Suppressor macrophage treated with lipopolysaccharide for 4 hours (primary cell): ENCODE data around the gene SZRD1.

Experiments
- DNase-seq: peaks from one replicate; pipeline ENCODE4 v3.0.0-alpha.2; 2020

Gene SZRD1

GRCh38 chr1:16367968-16368890, 1.2 kb downstream of the SZRD1 start:
- peak; percentile 34 for DNase-seq

GRCh38 chr1:16369821-16370220, 2.8 kb downstream of the SZRD1 start:
- DNase-seq, result no peak

- peak; percentile 80 for DNase-seq
These were observed 4.7 kb downstream of the SZRD1 start for GRCh38 chr1:16371725-16372124.

GRCh38 chr1:16372535-16373285, 5.7 kb downstream of the SZRD1 start:
- no peak for DNase-seq

- no peak for DNase-seq
These were observed 7.2 kb downstream of the SZRD1 start for GRCh38 chr1:16374266-16374665.

GRCh38 chr1:16375521-16376340, 8.7 kb downstream of the SZRD1 start:
- DNase-seq, result no peak

GRCh38 chr1:16376971-16377370, 9.9 kb downstream of the SZRD1 start:
- no peak for DNase-seq

- DNase-seq, result no peak
These were observed 11.4 kb downstream of the SZRD1 start for GRCh38 chr1:16378443-16378842.

GRCh38 chr1:16380868-16381267, 13.8 kb downstream of the SZRD1 start:
- no peak for DNase-seq

- DNase-seq, result no peak
These were observed 16.8 kb downstream of the SZRD1 start for GRCh38 chr1:16383888-16384287.

GRCh38 chr1:16385659-16386453, 18.8 kb downstream of the SZRD1 start:
- no peak for DNase-seq

- DNase-seq, result peak; percentile 22
These were observed 19.5 kb downstream of the SZRD1 start for GRCh38 chr1:16386454-16387113.

- DNase-seq, result peak; percentile 67
These were observed 20.5 kb downstream of the SZRD1 start for GRCh38 chr1:16387201-16388188.

- peak; percentile 39 for DNase-seq
These were observed 24.4 kb downstream of the SZRD1 start for GRCh38 chr1:16391411-16391810.

GRCh38 chr1:16392740-16393569, 25.9 kb downstream of the SZRD1 start:
- no peak for DNase-seq

- DNase-seq, result no peak
These were observed 26.8 kb downstream of the SZRD1 start for GRCh38 chr1:16393570-16394521.

- no peak for DNase-seq
These were observed 27.9 kb downstream of the SZRD1 start for GRCh38 chr1:16394977-16395376.

GRCh38 chr1:16396591-16396990, 29.5 kb downstream of the SZRD1 start:
- DNase-seq, result no peak
